Cardiac atrium fibroblast (primary cell): ENCODE measurements around the gene LZTS3. TPM values are rescaled to one million over a fixed set of nuclear protein-coding genes. Genes with fewer than 3 reads are reported as not detected.

Source experiments
- total RNA-seq: library from RNA; depleted of rRNA; stranded (reverse); fragments of >200 nt; gene quantifications from 2 replicates; pipeline ENCODE4 v1.2.3, GENCODE V29; 2015

LZTS3 gene
- 4.2 and 6.6 TPM in 2 replicates for total RNA-seq

GRCh38 chr20:3172933-3173609 is at the start of gene LZTS3:
TSS of gene LZTS3 (minus strand) at chr20:3173549. CDS start at chr20:3167163, 6,386 bp downstream.

GRCh38 chr20:3209257-3209945 is 36.1 kb upstream of the LZTS3 start, which contains the start of gene ITPA:
TSS of gene ITPA (plus strand) at chr20:3209498. CDS start at chr20:3209552, 54 bp downstream.

GRCh38 chr20:3204124-3204794 is 30.9 kb upstream of the LZTS3 start, which contains the start of gene DDRGK1:
TSS of gene DDRGK1 (minus strand) at chr20:3204682. CDS start at chr20:3204627, 55 bp downstream.

Other genes starting within 250 kb of the LZTS3 start
- not detected in 2 replicates for gene GNRH2, start 129.9 kb downstream of the LZTS3 start, total RNA-seq
- 31.6 and 33.2 TPM in 2 replicates for gene MRPS26, start 127.5 kb downstream of the LZTS3 start, total RNA-seq
- gene OXT, start 101.9 kb downstream of the LZTS3 start, total RNA-seq: not detected in 2 replicates
- gene AVP, start 88.8 kb downstream of the LZTS3 start, total RNA-seq: not detected in 2 replicates
- gene FASTKD5, start 13.7 kb downstream of the LZTS3 start, total RNA-seq: 13.5 and 16.5 TPM in 2 replicates
- gene UBOX5, start 13.7 kb downstream of the LZTS3 start, total RNA-seq: 2.4 and 3.2 TPM in 2 replicates
- gene DDRGK1, start 31.1 kb upstream of the LZTS3 start, total RNA-seq: 54.9 and 87.8 TPM in 2 replicates
- 49.5 and 50.7 TPM in 2 replicates for gene ITPA, start 35.9 kb upstream of the LZTS3 start, total RNA-seq
- gene SLC4A11, start 65.6 kb upstream of the LZTS3 start, total RNA-seq: 0.72 and 0.81 TPM in 2 replicates
- 10.3 and 11.0 TPM in 2 replicates for gene DNAAF9, start 234.1 kb upstream of the LZTS3 start, total RNA-seq